ENCODE results near the gene SVIL.
"Not testable (repeated sequence)": the region's sequence is repeated elsewhere in the genome, so short reads cannot be mapped to it uniquely, and the experiment has no call there.

The SVIL gene

GRCh38 chr10:29522918-29523317 lies 111.9 kb downstream of the SVIL start:
- no peak overlapping the region for H3K9ac ChIP-seq (ENCODE audit: insufficient read length)
- DNase-seq (ENCODE audit: low read depth, low spot score): no peak
- peak overlapping the region; percentile 74 for H3K4me3 ChIP-seq
- TF ChIP-seq FOXP2 (optimal IDR thresholded peaks at IDR 0.05; ENCODE audit: control extremely low read depth, extremely low read length, insufficient read depth) (no peak), POLR2AphosphoS5 (IDR thresholded peaks at IDR 0.05; ENCODE audit: borderline replicate concordance, low read depth, low read length) (no peak), EZH2 (IDR thresholded peaks at IDR 0.05) (no peak)
- no peak overlapping the region for H3K27ac ChIP-seq
- H3K36me3 ChIP-seq (ENCODE audit: insufficient read depth, low read length): no peaks in the 10 kb centered on the region
- H3K9me3 ChIP-seq (ENCODE audit: low read depth, low read length): no peaks in the 10 kb centered on the region

GRCh38 chr10:29522061-29522855 lies 112.5 kb downstream of the SVIL start:
- Histone ChIP-seq H3K9ac (ENCODE audit: insufficient read length) (peak overlapping the region; percentile 26), H3K9me3 (ENCODE audit: low read depth, low read length) (no peaks in the 10 kb centered on the region), H3K4me3 (peak overlapping the region; percentile 74), H3K36me3 (ENCODE audit: insufficient read depth, low read length) (no peaks in the 10 kb centered on the region), H3K27ac (no peak overlapping the region)
- DNase-seq (ENCODE audit: low read depth, low spot score): no peak
- TF ChIP-seq POLR2AphosphoS5 (IDR thresholded peaks at IDR 0.05; ENCODE audit: borderline replicate concordance, low read depth, low read length) (no peak), FOXP2 (optimal IDR thresholded peaks at IDR 0.05; ENCODE audit: control extremely low read depth, extremely low read length, insufficient read depth) (peak; percentile 50)

GRCh38 chr10:29519659-29520058 lies 115.1 kb downstream of the SVIL start:
- Histone ChIP-seq H3K27ac (no peak overlapping the region), H3K9me3 (ENCODE audit: low read depth, low read length) (no peaks in the 10 kb centered on the region), H3K36me3 (ENCODE audit: insufficient read depth, low read length) (no peaks in the 10 kb centered on the region), H3K9ac (ENCODE audit: insufficient read length) (no peak overlapping the region), H3K4me3 (no peak overlapping the region)
- TF ChIP-seq FOXP2 (optimal IDR thresholded peaks at IDR 0.05; ENCODE audit: control extremely low read depth, extremely low read length, insufficient read depth): no peak
- no peak for TF ChIP-seq EZH2 (IDR thresholded peaks at IDR 0.05)
- no peak for TF ChIP-seq POLR2AphosphoS5 (IDR thresholded peaks at IDR 0.05; ENCODE audit: borderline replicate concordance, low read depth, low read length)
- DNase-seq (ENCODE audit: low read depth, low spot score): no peak

DNA sequence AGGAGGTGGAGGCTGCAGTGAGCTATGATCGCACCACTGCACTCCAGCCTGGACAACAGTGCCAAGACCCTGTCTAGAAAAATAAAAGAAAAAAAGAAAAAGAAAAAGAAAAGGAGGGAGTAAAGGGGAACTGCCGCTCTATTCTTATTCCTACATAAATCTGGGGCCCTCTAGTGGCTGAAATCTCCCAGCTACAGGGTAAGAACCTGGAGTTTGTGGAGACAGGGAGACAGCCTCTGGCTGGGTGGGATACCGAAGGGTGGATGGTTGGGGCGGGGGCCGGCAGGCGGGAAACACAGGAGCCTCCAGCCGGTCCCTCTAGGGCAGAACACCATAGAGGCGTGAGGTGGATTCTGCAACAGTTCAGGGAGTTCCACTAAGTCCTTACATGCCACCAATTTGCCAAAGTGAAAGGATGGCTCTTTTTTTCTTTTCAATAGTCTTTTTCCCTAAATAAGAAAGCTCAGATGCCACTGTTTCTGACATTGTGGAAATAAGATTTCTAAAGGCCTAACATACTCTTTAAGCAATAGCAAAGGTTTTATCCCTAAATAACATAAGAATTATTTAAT lies 117.3 kb downstream of the SVIL start:
- Histone ChIP-seq H3K9me3 (ENCODE audit: low read depth, low read length) (no peaks in the 10 kb centered on the region), H3K4me3 (no peak overlapping the region), H3K36me3 (ENCODE audit: insufficient read depth, low read length) (no peaks in the 10 kb centered on the region), H3K27ac (no peak overlapping the region), H3K9ac (ENCODE audit: insufficient read length) (no peak overlapping the region)
- TF ChIP-seq FOXP2 (optimal IDR thresholded peaks at IDR 0.05; ENCODE audit: control extremely low read depth, extremely low read length, insufficient read depth) (no peak), POLR2AphosphoS5 (IDR thresholded peaks at IDR 0.05; ENCODE audit: borderline replicate concordance, low read depth, low read length) (no peak), EZH2 (IDR thresholded peaks at IDR 0.05) (no peak)
- DNase-seq (ENCODE audit: low read depth, low spot score): no peak

DNA sequence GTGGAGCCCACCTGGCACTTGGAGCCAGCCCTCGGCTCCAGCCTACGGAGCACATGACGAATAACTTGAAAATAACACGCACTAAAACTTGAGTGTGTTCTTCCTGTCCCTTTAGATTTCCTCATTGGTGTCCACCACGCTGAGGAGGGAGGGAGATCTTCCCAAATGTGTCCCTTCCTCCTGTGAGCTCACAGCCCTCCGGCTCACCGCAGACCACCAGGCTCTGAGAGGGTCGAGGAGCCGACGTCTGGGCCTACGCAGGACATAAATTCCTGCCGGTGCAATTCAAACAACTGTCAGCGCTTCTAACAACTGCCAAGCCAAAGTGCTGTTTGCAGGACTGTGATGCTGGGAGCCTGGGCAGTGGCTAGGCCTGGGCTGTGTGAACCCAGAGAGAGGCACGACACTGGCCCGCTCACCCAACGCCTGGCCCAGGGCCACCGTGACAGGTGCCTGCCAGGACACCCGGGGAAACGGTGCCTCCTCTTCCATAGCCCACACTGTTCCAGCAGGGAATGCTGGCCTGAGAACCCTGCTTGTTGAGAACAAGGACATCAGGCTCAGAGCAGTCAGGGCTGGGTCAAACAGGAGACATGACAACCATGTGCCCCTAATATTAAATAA lies 118.3 kb downstream of the SVIL start:
- H3K9ac ChIP-seq (ENCODE audit: insufficient read length); H3K36me3 ChIP-seq (ENCODE audit: insufficient read depth, low read length); DNase-seq (ENCODE audit: low read depth, low spot score); H3K4me3 ChIP-seq; H3K27ac ChIP-seq; H3K9me3 ChIP-seq (ENCODE audit: low read depth, low read length): not testable (repeated sequence)

DNA sequence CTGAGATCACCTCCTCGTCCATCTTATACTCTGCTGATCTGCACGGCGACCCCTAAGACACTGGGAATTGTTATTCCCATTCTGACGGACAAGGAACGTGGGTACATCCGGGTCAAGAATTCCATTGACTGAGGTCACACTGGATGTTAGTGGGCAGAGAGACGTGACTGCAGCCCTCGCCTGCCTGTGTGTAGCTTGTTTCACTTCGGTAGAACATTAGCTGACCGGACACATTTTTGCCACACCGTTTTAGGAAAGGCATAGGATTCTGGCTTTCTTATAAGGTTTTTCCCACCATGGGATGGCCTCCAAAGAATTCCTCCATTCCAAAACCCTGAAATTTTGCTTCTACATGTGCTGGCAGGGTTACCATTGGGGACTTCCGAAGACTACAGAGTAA lies 118.9 kb downstream of the SVIL start:
- not testable (repeated sequence) for DNase-seq (ENCODE audit: low read depth, low spot score); H3K9ac ChIP-seq (ENCODE audit: insufficient read length); H3K36me3 ChIP-seq (ENCODE audit: insufficient read depth, low read length); H3K27ac ChIP-seq; H3K4me3 ChIP-seq; H3K9me3 ChIP-seq (ENCODE audit: low read depth, low read length)

DNA sequence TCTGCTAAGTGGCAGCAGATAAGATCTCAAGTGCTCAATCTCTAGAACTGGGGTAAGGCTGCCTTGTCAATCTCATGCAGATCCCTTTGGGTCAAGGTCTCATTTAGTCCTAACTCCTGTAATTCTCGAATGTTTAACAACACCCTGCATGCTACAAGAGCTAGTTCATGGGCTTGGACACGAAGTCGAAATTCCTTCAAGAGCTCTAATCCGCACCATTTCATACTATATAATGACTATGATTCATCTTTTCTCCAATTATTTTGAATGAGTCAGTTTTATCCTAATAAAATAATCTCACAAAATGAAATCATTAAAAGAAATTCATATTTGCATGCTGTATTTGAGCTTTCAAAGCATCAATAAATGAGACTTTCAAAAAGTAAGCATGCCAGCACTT lies 119.7 kb downstream of the SVIL start:
- not testable (repeated sequence) for H3K9ac ChIP-seq (ENCODE audit: insufficient read length); H3K27ac ChIP-seq; H3K9me3 ChIP-seq (ENCODE audit: low read depth, low read length); DNase-seq (ENCODE audit: low read depth, low spot score); H3K36me3 ChIP-seq (ENCODE audit: insufficient read depth, low read length); H3K4me3 ChIP-seq

- Histone ChIP-seq H3K9me3 (ENCODE audit: low read depth, low read length) (no peaks in the 10 kb centered on the region), H3K9ac (ENCODE audit: insufficient read length) (no peak overlapping the region), H3K36me3 (ENCODE audit: insufficient read depth, low read length) (no peaks in the 10 kb centered on the region), H3K4me3 (no peak overlapping the region), H3K27ac (no peak overlapping the region)
- no peak for TF ChIP-seq EZH2 (IDR thresholded peaks at IDR 0.05)
- TF ChIP-seq POLR2AphosphoS5 (IDR thresholded peaks at IDR 0.05; ENCODE audit: borderline replicate concordance, low read depth, low read length): no peak
- DNase-seq (ENCODE audit: low read depth, low spot score): no peak
Measured at GRCh38 chr10:29514306-29514705, 120.5 kb downstream of the SVIL start.

- TF ChIP-seq EZH2 (IDR thresholded peaks at IDR 0.05): no peak
- no peak for TF ChIP-seq FOXP2 (optimal IDR thresholded peaks at IDR 0.05; ENCODE audit: control extremely low read depth, extremely low read length, insufficient read depth)
- TF ChIP-seq POLR2AphosphoS5 (IDR thresholded peaks at IDR 0.05; ENCODE audit: borderline replicate concordance, low read depth, low read length): no peak
- Histone ChIP-seq H3K9me3 (ENCODE audit: low read depth, low read length) (no peaks in the 10 kb centered on the region), H3K27ac (peak overlapping the region; percentile 50; the same call in 1 of the 2 replicates), H3K36me3 (ENCODE audit: insufficient read depth, low read length) (no peaks in the 10 kb centered on the region), H3K9ac (ENCODE audit: insufficient read length) (no peak overlapping the region), H3K4me3 (no peak overlapping the region)
- DNase-seq (ENCODE audit: low read depth, low spot score): no peak
Measured at GRCh38 chr10:29512425-29512974, 122.3 kb downstream of the SVIL start.

- H3K9me3 ChIP-seq (ENCODE audit: low read depth, low read length); H3K9ac ChIP-seq (ENCODE audit: insufficient read length); H3K27ac ChIP-seq; H3K4me3 ChIP-seq; H3K36me3 ChIP-seq (ENCODE audit: insufficient read depth, low read length); DNase-seq (ENCODE audit: low read depth, low spot score): not testable (repeated sequence)
Measured at GRCh38 chr10:29511806-29512205, 123.0 kb downstream of the SVIL start.

- DNase-seq (ENCODE audit: low read depth, low spot score); H3K9ac ChIP-seq (ENCODE audit: insufficient read length); H3K27ac ChIP-seq; H3K9me3 ChIP-seq (ENCODE audit: low read depth, low read length); H3K4me3 ChIP-seq; H3K36me3 ChIP-seq (ENCODE audit: insufficient read depth, low read length): not testable (repeated sequence)
Measured at GRCh38 chr10:29510483-29511157, 124.2 kb downstream of the SVIL start.
